Endothelial cell of umbilical vein (primary cell): ENCODE data around the gene TUFT1.

Source experiments
- FOS ChIP-seq: IDR thresholded peaks from 2 replicates; pipeline ENCODE4 v1.6.1; 2011; ENCODE audit warnings: mild to moderate bottlenecking, low read length, moderate library complexity, borderline replicate concordance; ENCODE audit not compliant: insufficient read depth
- MYC ChIP-seq: IDR thresholded peaks from one replicate; pipeline ENCODE4 v1.6.1; 2011; ENCODE audit warnings: mild to moderate bottlenecking, low read depth, low read length
- POLR2A ChIP-seq: IDR thresholded peaks from 2 replicates; pipeline ENCODE4 v1.6.1; 2012; ENCODE audit warnings: low read depth, mild to moderate bottlenecking, control low read depth, low read length
- POLR2AphosphoS5 ChIP-seq: IDR thresholded peaks from 2 replicates; pipeline ENCODE4 v1.6.1; 2012; ENCODE audit warnings: low read depth, mild to moderate bottlenecking, control low read depth, low read length, moderate library complexity; ENCODE audit not compliant: insufficient read depth
- TF ChIP-seq, protein P1 (sequence below), 2 donors: IDR thresholded peaks; 1 replicate in 1 of 2; 2 replicates in 1 of 2; pipeline ENCODE4 v1.5.1; 2011; ENCODE audit warnings: low read length in 2 of 2, mild to moderate bottlenecking in 2 of 2, moderate library complexity in 2 of 2, control low read depth in 1 of 2, inconsistent platforms in 1 of 2, low read depth in 1 of 2; ENCODE audit not compliant: insufficient read depth in 1 of 2; ENCODE audit errors: extremely low read depth in 1 of 2

DNA sequence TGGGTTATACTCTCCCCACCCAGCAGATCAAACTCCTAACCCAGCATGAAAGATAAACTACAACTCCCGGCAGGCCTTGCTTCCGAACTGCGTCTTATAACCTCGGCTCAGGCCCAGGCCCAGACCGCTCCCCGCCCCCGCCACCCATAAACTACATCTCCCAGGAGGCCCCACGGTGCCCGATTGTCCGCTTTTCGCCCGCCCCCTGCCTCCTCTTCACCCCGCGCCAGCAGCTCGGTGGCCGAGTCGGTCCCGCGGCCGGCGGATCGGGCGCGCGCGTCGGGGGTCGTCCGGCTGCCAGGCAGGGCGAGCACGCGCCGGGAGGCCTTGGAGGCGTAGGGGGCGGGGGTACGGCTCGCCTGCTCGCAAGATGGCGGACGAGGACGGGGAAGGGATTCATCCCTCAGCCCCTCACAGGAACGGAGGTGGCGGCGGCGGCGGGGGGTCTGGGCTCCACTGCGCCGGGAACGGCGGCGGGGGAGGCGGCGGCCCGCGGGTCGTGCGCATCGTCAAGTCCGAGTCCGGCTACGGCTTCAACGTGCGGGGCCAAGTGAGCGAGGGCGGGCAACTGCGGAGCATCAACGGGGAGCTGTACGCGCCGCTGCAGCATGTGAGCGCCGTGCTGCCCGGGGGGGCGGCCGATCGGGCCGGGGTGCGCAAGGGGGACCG, 71.9 kb downstream of the TUFT1 start, which contains the start of gene SNX27:
- TF ChIP-seq, protein P1, sequence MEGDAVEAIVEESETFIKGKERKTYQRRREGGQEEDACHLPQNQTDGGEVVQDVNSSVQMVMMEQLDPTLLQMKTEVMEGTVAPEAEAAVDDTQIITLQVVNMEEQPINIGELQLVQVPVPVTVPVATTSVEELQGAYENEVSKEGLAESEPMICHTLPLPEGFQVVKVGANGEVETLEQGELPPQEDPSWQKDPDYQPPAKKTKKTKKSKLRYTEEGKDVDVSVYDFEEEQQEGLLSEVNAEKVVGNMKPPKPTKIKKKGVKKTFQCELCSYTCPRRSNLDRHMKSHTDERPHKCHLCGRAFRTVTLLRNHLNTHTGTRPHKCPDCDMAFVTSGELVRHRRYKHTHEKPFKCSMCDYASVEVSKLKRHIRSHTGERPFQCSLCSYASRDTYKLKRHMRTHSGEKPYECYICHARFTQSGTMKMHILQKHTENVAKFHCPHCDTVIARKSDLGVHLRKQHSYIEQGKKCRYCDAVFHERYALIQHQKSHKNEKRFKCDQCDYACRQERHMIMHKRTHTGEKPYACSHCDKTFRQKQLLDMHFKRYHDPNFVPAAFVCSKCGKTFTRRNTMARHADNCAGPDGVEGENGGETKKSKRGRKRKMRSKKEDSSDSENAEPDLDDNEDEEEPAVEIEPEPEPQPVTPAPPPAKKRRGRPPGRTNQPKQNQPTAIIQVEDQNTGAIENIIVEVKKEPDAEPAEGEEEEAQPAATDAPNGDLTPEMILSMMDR (IDR thresholded peaks at IDR 0.05; ENCODE audit: extremely low read depth in 1 of 2, insufficient read depth in 1 of 2, low read depth in 1 of 2, low read length in 2 of 2): no peak
- TF ChIP-seq POLR2A: peak; percentile 30
- TF ChIP-seq MYC: no peak
- peak; percentile 66 for TF ChIP-seq POLR2AphosphoS5
- no peak for TF ChIP-seq FOS
